HK-2 (cell line): ENCODE results near the gene AMIGO3.
"Not testable (repeated sequence)": the region's sequence is repeated elsewhere in the genome, so short reads cannot be mapped to it uniquely, and the experiment has no call there.

Source experiments
- DNase-seq: peaks from one replicate; pipeline ENCODE4 v3.0.0-alpha.2; 2018; ENCODE audit not compliant: unreplicated experiment

The AMIGO3 gene

DNA sequence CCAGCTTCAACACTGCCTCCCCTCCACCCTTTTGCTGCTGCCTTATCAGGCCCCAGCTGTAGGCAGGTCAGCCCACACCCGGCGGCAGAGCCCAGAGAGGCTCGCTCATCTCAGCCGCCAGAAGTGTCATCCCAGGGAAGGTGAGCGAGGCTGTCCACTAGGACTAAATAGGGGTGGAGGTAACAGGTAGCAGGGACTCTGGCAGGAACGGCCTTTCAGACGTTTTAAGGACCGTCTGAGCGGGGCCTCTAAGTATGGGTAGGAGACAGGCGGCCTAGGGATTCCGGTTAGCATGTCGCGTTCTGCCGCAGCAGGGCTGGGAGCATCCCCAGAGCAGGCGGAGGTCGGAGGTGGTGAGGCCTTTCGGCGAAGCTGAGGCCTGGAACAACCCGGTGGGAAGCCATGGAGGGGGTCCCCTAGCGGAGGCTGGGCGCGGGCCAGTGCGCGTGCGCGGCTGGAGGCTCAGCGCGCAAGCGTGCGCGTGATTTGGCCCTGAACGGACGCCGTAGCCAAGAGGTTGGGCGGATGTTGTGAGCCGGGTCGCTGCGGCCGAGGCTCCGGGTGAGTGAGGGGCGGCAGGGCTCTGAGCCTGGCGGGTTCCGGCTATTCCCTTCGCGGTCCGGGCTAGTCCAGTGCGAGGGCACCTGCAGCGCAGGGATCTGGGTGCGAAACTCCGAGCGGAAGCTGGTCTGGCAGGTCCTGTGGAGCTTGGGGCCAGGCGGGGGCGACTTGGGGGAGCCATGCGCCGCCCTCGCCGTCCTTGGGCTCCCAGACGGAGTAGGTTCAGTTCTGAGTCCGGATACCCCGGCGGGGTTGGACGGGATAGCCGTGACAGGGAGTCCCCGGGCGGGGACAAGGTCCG is 30.2 kb downstream of the AMIGO3 start, which contains the start of the genes MST1 and RNF123:
MST1 (minus strand) TSS at position 429 of the 862 bp plus-strand sequence. CDS start 783 bp downstream, outside the sequence.
RNF123 (plus strand) TSS at position 512 of the 862 bp plus-strand sequence. CDS start 1,609 bp downstream, outside the sequence.
- DNase-seq = peak; percentile 85

DNA sequence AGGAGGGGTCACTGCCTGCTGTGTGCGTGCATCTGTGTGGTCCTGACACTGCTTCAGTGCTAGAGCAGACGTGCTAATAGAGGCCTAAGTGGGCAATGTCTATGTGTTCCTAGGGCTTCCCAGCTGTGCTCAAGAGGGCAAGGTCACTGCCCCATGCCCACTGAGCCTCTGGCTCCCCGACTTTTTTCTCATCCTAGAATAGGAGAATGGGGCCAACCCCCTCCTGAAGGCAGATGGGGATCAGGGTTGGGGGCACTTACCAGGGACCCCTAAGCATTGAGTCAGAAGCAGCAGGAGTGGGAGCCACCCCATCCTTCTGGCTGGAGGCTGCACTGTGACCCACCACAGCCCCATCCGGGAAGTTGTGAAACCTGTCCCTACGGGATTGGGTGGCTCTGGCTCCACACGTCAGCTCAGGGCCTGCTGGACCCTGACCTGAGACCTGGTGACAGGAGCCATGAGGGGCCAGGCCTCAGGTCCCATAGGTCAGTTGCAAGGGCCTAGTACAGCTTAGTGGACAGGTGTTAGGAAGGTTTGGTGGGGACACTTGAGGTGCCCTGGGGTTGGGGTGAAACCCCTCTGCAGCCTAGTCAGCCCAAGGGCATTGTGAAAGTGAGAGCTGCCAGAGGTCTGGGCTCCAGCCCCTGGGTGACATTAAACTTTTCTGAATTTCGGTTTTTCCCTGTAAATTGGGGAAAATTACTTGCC is 31.0 kb downstream of the AMIGO3 start:
- not testable (repeated sequence) for DNase-seq

DNA sequence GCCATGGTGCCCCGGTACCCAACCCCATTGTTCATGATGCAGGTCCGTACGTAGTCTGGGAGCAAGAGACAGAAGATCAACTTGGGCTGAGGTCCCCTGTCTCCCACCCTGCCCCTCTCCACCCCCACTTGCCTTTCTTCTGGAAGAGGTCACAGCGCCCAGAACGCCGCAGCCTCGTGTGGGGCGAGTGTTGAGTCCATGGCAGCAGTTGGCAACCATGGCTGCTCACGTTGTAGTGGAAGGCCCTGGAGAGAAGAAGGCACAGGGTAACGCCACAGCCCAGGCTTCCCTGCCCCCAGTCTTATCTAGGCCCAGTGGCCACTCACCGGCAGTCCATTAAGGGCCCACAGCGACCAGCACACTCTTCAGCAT is 32.1 kb downstream of the AMIGO3 start:
- DNase-seq = not testable (repeated sequence)

DNA sequence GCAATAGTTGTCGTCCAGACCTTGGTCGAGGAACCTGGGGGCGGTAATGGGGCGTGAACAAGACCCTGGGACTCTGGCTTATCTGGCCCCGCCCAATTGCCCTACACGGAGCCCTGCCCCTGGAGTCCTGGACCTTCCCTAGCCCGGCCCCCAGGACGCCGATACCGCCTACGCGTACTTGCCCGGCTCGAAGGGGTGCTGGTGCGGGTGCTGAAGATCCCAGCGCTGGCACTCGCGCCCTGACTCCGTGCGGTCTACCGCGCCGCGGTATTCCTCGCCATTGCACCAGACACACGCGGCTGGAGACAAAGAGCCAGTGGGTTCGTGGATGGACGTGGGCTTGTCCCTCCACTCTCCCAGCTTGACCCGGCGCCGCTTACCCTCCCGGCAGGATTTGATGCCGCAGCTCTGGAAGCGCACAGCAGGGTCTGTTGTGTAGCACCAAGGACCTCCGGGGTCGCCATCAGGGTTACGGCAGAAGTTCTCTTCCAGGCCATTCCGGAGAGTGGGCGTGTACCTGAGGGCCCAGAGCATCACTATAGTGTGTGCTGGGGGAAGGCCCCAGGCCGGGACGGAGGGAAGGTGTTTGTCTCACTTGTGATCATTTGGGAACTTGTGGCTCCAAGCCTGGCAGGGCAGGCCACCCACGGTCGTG is 32.6 kb downstream of the AMIGO3 start:
- not testable (repeated sequence) for DNase-seq

DNA sequence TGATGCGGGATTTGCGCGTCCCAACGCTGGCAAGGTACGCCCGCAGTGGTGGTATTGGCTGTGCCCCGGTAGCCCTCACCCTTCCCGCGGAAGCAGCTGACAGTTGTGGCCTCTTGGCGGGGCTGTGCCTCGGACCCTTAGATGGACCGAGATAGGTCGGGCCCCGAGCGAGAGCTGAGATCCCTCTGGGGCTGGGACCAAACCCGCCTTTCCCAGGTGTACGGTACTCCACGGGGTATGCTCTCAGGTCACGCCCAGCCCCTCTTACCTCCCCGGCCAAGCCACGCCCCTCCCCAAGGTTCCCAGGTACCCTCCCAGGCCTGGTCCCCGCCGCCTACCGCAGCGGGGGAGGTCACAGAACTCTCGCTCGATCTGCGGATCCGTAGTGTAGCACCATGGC is 33.1 kb downstream of the AMIGO3 start:
- not testable (repeated sequence) for DNase-seq

DNA sequence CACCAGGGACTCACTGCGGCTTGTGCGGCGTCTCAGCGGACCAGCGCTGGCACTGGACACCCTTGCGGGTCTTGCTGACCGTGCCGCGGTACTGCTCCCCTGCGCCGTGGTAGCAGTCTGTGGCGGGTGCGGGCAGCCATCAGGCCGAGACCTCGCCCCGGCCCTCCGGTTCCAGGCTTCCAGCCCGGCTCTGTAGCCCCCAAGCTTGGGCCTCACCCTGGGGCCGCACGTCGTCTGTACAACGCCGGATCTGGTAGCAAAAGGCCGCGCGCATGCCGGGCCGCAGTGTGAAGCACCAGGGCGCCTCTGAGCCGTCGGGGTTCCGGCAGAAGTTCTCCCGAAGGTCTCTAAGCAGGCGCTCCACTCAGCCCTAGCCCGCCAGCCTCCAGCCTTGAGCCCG is 33.6 kb downstream of the AMIGO3 start:
- DNase-seq = not testable (repeated sequence)

DNA sequence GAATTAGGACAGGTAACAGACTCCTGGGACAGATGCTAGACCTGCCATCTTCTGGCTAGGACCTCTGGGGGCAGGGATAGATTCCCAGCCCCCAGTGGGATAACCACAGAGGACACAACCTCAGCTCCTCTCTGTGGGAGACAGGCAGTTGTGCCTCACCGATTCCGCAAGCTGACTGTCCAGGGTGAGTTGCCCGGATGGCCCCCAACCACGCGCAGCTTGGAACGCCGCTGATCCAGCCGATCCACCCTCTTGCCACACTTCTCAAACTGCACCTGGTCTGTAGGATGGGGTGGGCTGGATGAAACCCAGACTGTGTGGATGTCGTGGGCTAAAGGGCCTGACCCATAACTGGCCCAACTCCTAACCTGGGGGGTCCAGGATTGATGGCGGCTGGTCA is 34.4 kb downstream of the AMIGO3 start:
- not testable (repeated sequence) for DNase-seq

DNA sequence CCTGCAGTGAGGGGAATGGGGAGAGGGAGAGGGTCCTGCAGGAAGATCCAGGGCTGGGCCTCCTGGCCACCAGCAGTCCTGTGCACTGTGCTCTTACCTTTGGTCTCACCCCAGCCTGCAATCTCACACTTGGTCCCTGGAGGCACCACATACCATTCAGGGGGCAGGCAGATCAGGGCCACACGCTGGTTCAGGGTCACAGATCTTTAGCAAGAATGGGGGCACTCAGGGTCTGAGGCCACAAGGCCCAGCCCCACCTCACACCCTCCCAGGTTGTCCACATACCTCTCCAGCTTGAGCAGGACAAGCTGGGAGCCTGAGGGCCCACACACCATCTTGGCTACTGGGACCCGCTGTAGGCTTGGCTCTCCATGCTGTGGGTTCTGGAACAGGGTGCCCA is 35.0 kb downstream of the AMIGO3 start:
- not testable (repeated sequence) for DNase-seq

DNA sequence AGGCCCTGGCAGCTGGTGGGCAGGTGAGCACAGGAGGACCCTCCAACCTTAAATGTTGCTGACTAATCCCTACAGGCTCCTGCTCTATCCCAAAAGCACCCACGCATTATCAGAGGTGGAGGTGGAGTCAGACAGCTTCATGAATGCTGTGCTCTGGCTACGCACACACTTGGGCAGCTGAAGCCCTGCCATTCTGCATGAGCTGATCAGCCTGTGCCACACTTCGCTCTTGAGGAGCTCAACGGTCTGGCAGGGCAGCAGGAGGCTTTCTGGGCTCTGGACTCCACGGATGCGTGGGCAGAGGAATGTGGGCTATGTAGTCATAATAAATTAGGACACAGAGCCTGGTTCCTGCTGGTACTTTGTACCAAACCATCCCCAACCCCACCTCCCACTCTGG is 36.3 kb downstream of the AMIGO3 start:
- DNase-seq = no peak

DNA sequence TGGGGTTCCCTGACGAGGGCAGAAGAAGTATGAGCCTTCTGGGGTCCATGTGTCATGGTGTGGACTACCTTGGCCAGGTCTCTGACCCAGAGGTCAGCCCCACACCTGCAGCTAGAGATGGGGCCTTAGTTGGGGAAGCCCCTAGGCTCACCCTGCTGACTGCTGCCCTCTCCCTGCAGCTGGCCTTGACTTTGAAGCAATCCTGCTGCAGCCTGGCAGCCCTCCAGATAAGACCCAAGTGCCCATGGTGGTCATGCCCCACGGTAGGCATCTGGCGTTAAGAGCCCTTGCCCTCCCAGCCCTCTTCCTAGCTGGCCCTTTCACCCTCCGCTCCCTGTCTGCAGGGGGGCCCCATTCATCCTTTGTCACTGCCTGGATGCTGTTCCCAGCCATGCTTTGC is 37.9 kb downstream of the AMIGO3 start:
- no peak for DNase-seq

DNA sequence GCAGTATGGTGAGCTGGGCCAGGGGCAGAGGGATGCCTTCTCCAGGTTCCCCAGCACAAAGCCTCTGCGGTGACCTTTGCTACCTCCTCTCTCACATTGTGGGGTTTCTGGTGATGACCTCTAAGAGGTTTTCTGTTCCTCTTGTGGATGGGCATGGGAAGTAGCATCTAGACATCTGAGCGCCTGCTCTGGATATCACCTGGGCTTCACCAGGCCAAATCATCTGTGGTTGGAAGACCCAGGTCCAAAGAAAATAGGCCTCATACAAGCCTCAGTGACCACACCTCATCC is 38.3 kb downstream of the AMIGO3 start:
- no peak for DNase-seq

DNA sequence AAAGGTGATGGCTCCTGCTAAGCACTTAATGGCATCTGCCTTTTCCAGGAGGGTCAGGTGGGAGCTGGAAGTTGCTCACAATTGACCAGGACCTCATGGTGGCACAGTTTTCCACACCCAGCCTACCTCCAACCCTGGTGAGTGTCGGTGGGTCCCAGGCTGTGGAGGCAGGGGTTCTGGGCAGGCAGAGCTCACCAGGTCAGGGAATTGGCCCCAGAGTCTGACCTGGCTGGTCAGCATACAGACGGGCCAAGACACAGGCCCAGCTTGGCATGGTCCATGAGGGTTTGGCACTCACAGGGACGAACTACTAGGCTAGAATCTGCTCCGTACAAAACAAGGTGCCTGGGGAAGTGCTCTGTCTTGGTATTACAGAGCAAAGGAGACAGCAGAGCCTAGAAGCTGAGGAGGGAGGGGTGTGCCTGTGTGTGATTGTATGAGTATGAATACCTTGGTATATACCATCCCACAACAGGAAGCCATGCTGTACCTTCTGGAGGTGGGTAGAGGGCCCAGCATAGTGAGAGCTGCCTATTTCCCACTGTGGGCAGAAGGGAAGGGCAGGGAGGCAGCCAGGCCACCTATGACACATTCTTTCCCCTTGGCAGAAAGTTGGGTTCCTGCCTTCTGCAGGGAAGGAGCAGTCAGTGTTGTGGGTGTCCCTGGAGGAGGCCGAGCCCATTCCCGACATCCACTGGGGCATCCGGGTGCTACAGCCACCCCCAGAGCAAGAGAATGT is 38.8 kb downstream of the AMIGO3 start:
- DNase-seq = no peak

DNA sequence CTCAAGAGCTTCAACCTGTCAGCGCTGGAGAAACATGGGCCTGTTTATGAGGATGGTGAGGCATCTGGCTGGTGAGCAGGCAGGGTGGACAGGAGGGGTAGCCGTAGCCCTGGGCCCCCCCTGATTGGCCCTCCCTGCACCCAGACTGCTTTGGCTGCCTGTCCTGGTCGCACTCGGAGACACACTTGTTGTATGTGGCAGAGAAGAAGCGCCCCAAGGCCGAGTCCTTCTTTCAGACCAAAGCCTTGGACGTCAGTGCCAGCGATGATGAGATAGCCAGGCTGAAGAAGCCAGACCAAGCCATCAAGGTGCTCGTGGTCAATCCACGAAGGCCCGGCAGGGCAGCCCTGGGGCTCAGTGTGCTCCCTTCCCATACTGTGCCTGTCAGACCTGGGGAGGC is 43.6 kb downstream of the AMIGO3 start:
- no peak for DNase-seq

DNA sequence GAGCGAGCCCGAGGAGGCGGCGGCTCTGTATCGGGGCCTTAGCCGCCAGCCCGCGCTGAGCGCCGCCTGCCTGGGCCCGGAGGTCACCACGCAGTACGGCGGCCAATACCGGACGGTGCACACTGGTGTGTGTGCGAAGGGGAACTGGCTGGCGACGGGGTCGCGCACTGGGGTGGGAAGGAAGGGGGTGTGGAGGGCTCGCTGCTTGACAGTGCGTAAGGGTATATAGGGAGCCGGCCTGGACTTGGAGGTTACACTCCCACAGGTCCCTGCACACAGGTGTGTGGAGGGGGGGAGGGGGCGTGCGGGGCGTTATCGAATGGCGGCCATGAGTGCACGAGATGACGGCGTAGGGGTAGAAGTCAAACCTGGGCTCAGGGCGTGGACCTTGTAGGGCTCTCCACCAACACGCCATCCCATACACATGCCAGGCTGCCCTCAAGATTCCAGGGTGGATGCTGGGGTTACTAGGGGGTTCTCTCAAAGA is 44.9 kb downstream of the AMIGO3 start:
- no peak for DNase-seq

DNA sequence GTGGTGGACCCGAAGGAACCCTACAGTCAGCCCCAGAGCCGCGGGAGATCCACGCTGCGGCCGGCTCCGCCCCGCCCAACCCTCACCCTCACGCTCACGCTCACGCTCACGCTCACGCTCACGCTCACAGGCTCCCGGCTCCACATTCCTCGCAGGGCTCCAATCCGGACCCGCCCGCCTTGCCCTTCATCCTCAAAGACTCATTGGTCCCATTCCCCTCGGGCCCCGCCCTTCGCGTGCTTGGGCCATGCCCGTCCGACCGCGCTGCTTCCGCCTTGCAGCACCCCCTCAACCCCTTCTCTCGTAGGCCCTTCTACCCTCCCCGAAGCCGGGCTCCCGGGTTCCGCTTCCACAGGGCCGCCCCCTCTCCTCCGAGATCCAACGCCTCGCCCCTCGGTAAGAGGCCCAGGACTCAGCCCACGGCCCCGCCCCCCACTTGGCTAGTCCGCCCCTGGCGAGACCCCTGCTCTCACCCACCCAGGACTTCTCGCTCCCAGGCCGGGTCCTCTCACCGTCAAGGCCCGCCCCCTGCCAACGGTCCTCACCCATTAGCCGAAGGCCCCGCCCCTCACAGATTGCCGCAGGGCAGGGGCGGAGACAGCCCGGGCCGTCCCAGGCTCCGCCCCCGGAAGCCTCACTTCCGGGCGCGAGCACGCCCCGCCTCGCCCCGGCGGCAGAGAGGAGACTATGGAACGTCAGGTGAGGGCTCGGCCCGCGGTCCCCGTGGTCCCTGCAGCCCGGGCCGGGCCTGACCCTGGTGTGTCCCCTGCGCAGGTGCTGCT is 45.6 kb downstream of the AMIGO3 start, which contains the start of gene APEH:
APEH (plus strand) TSS at position 637 of the 782 bp plus-strand sequence; CDS start at position 688, 51 bp downstream.
- peak; percentile 97 for DNase-seq

DNA sequence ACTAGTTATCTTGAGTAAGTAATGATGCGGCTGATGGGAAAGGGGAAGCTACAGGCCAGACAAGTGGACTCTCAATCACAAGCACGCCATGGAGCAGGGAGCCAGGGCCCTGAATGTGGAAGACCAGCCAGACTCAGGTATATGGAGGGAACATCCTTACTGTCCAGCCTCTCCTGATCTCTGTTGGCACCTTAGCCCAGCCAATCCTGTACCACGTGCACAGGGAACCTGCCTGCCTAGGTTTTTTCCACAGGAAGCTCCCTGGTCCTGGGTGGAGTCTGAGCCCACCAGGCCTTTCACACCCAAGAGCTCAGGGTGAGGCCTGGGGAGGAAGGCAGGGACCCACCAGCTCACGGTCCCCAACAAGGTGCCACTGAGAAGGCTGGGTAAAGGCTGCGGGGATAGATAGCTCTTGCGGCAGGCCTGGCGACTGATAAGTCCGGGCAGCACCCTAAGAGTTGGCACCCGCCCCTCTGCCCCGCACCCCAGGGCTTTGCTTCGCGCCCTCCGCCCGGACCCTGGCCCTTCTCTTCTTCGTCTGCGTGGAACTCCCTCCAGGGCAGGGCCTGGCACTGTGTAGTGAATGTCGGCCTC is 46.3 kb downstream of the AMIGO3 start:
- peak; percentile 64 for DNase-seq

DNA sequence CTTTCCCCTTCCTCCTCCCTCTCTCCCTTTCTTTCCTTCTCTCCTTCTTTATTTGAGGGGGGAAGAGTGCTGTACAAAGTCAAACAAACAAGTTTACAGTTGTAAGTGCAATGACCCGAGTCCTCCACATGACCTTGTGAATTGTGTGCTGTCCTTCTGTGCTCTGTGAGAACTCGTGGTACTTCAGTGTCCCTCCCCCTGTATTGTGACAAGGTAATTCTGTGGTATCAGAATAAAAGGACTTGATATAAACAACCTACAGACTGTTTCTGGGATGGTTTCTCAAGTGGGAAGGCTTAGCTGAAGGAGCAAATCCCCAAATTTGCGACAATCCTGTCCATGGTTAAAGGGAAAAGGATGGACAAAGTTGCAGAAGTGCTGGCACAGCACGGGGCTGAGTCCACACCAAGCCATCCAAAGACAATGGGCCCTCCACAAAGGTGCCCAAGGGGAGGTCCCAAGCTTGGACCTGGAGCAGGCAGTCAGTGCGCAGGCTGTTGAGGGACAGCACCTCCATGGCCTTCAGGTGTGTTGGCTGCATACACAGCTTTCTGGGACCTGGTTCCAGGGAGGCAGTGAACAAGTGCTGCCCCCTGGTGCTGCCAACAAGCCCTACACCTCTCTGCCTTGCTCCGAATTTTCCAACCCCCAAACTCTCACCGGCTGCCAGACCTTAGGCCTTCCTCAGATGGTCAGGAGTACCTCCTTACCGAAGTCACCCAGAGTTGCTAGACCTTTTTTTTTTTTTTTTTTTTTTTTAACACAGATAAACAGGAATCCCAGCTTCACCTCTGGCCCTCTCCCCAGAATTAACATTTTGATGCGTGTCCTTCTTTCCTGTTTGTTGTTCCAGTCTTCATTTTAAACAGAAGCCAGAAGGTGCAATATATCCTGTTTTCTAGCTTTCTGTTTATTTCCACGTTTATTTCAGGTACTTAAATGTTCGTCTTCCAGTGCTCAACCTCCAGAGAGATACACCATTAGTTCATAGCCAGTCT is 47.9 kb downstream of the AMIGO3 start:
- DNase-seq = peak; percentile 59

DNA sequence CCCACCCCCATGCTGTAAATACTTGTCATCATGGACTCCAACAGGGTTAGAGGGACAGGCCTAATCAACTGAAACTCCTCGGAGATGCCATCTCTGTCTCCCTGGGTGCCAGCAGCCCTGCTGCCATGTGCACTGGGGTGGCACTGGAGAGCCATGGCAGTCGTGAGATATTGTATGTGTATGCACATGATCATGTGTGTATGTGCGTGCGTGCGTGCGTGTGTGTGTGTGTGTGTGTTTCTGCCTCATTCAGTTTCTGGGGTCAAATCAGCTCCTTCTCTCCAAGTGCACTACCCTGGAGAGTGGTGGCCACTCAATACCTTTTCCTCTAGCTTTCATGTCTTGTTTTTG is 48.6 kb downstream of the AMIGO3 start:
- DNase-seq = no peak

DNA sequence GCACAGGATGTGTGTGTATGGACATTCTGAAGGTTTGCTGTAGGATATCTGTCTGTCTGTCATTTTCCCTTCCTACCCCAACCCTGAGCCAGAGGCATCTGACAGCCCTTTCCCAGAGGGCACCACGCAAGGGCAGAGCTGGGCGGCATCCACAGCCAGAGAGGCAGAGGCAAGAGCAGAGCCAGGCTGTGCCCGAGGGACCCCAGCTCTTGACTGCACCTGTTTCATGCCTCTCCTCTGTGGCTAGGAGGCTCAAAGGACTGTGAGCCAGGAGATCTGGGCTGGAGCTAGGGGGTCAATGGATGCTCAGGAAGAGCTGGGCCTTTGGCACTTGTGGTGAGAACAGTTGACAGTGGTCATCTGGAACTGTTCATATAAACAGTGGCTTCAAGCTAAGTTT is 50.1 kb downstream of the AMIGO3 start:
- no peak for DNase-seq
